ENCODE data around the gene ALDOB. TPM values are rescaled to one million over a fixed set of nuclear protein-coding genes. Genes with fewer than 3 reads are reported as not detected.

The ALDOB gene
- total RNA-seq, 2 donors from 2014 or later = 3.4 to 33.1 TPM

DNA sequence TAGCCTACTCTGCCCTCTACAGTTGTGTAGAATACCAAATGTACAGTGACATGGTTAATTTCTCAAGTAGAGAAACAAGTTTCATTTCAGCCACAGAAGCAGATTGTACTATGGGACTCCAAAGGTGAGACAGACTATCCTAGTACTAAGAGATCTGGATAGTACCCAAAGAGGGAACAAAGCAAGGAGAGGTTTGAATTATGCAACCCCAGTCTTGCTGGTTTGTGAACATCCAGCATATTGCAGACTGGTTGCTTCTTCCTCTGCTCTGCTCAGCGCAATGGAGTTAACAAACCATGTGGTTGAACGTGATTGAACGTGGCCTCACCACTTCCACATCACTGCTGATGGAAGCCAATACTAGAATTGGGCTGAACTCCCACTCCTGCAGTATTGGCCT, 43.3 kb upstream of the ALDOB start:
- Histone ChIP-seq H3K27ac (peak overlapping the region; percentile 87), H3K4me3 (no peak overlapping the region), H3K4me1 (peaks cover 4% of the 10 kb centered on the region), H3K9ac (ENCODE audit: low read depth in 2 of 2, low read length in 2 of 2) (peak overlapping the region in 1 of 2 donors; percentile 86), H3K27me3 (no peaks in the 10 kb centered on the region), H3K9me3 (no peaks in the 10 kb centered on the region), H3K36me3 (no peaks in the 10 kb centered on the region)
- no peak for DNase-seq
- TF ChIP-seq, protein P1, sequence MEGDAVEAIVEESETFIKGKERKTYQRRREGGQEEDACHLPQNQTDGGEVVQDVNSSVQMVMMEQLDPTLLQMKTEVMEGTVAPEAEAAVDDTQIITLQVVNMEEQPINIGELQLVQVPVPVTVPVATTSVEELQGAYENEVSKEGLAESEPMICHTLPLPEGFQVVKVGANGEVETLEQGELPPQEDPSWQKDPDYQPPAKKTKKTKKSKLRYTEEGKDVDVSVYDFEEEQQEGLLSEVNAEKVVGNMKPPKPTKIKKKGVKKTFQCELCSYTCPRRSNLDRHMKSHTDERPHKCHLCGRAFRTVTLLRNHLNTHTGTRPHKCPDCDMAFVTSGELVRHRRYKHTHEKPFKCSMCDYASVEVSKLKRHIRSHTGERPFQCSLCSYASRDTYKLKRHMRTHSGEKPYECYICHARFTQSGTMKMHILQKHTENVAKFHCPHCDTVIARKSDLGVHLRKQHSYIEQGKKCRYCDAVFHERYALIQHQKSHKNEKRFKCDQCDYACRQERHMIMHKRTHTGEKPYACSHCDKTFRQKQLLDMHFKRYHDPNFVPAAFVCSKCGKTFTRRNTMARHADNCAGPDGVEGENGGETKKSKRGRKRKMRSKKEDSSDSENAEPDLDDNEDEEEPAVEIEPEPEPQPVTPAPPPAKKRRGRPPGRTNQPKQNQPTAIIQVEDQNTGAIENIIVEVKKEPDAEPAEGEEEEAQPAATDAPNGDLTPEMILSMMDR (IDR thresholded peaks at IDR 0.05) = no peak
- intact Hi-C loops (cut with DNase I) = no loop called here

DNA sequence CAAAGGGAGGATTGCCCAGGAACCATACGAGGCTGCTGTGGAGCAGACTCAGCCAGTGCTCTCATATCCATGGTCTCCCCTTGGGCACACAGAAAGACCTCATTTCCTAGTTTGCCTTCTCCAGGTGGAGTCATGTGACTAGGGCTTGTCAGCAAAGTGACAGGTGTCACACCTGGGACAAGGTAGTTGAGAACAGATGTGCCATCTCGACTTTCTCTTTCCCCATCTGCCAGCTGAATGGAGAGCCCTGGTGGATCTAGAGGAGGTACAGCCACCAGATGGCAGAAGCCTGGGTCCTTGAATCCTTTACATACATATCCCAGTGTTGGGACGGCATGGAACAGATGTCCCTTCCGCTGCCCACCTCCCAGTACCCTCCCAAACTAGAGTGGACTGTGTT, 42.9 kb upstream of the ALDOB start:
- Histone ChIP-seq H3K9me3 (no peaks in the 10 kb centered on the region), H3K9ac (ENCODE audit: low read depth in 2 of 2, low read length in 2 of 2) (peak overlapping the region in 1 of 2 donors; percentile 86), H3K27me3 (no peaks in the 10 kb centered on the region), H3K4me1 (peaks cover 4% of the 10 kb centered on the region), H3K36me3 (no peaks in the 10 kb centered on the region), H3K4me3 (no peak overlapping the region), H3K27ac (peak overlapping the region; percentile 87)
- peak; percentile 42 for DNase-seq
- intact Hi-C loops (cut with DNase I) = no loop called here
- TF ChIP-seq, protein P1 (IDR thresholded peaks at IDR 0.05) = no peak

DNA sequence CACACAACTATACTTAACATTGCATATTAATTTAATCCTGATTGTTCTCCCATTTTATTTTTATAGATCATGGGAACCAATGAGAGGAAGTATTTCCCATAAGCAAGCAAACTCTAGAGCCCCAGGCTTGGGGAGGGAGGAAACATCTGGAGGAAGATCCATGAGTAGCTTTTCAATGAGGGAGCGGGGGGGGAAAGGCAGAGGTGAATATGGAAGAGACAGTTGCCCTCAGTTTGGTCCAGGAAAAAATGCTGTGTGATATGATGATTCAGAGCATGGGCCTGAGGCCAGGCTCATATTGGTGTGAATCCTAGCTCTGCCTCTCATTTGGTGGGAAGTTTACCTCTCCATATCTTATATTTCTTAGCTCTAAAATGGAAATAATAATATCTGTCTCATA, 42.2 kb upstream of the ALDOB start:
- no peaks in the 10 kb centered on the region for H3K36me3 ChIP-seq
- intact Hi-C loops (cut with DNase I) = no loop called here
- H3K9me3 ChIP-seq = no peaks in the 10 kb centered on the region
- peaks cover 4% of the 10 kb centered on the region for H3K4me1 ChIP-seq
- H3K27ac ChIP-seq = no peak overlapping the region
- H3K27me3 ChIP-seq = no peaks in the 10 kb centered on the region
- no peak overlapping the region for H3K9ac ChIP-seq (ENCODE audit: low read depth in 2 of 2, low read length in 2 of 2)
- no peak for DNase-seq
- no peak overlapping the region for H3K4me3 ChIP-seq
- TF ChIP-seq, protein P1 (IDR thresholded peaks at IDR 0.05) = no peak

DNA sequence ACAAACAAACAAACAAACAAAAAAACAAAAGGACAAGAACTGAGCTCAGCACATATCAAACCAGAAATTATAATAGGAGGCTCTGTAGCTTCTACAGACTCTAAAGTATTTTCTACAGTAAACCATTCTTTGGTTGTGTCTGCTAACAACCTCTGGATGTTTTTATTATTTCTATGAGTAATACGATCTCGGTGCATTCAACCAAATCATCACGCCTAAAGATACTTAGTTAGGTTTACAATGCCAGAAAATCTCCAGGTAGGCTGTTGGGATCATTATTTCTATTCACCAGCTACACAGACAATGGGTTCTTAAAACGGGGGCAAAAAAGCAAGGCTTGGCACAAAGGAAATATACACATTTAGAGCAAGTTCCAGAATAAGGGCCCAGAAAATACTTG, 41.6 kb upstream of the ALDOB start:
- Histone ChIP-seq H3K9me3 (no peaks in the 10 kb centered on the region), H3K27ac (no peak overlapping the region), H3K36me3 (no peaks in the 10 kb centered on the region), H3K4me3 (no peak overlapping the region), H3K4me1 (peaks cover 4% of the 10 kb centered on the region), H3K27me3 (no peaks in the 10 kb centered on the region), H3K9ac (ENCODE audit: low read depth in 2 of 2, low read length in 2 of 2) (no peak overlapping the region)
- intact Hi-C loops (cut with DNase I) = no loop called here
- no peak for DNase-seq
- TF ChIP-seq, protein P1 (IDR thresholded peaks at IDR 0.05) = no peak

DNA sequence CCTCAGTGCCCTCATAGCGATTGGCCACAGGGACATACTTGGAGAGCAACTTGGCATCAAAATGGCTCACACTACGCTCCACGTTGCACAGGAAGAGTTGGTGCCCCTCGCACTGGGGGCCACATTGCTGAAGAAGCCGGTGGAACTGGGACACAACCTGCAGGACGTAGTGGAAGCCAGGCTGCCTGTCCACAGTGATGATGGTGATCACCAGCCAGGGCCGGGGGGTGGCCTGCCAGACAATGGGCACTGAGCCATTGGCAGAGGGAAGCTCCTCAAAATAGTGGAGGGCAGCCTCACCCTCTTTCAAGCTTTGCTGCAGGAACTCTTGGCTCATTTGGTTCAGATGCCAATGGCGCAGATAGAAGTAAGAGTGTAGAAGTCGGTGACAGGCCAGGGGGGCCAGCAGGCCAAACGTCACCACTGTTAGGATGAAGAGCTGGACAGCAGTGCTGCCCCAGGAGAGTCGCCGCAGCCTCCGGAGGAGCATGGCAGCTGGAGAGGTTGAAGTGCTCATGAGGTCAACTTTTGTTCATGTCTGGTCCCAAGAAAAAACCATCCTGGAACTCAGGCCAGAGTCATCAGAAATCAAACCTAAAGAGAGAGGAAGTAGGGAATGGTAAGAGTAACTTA, 41.1 kb upstream of the ALDOB start:
- DNase-seq = no peak
- Histone ChIP-seq H3K36me3 (no peaks in the 10 kb centered on the region), H3K4me3 (no peak overlapping the region), H3K27me3 (no peaks in the 10 kb centered on the region), H3K9me3 (no peaks in the 10 kb centered on the region), H3K4me1 (peaks cover 4% of the 10 kb centered on the region), H3K9ac (ENCODE audit: low read depth in 2 of 2, low read length in 2 of 2) (no peak overlapping the region), H3K27ac (no peak overlapping the region)
- intact Hi-C loops (cut with DNase I) = no loop called here
- TF ChIP-seq, protein P1 (IDR thresholded peaks at IDR 0.05) = no peak

Measured in colonic mucosa (tissue), 4 donors.